Tibial nerve (tissue), 4 donors: Measurements from ENCODE around the gene CEACAM20. TPM values are rescaled to one million over a fixed set of nuclear protein-coding genes. Genes with fewer than 3 reads are reported as not detected.

Source experiments
- DNase-seq, 2 donors: peaks; one replicate each; pipeline ENCODE4 v3.0.0-alpha.2; 2019; ENCODE audit warnings: low spot score in 2 of 2
- H3K27ac ChIP-seq, 4 donors: fragments of 200-600 bp; sonication (generic) in 3 of 4; one replicate each; pipeline ENCODE4 v1.5.1; 2017 to 2019; ENCODE audit warnings: mild to moderate bottlenecking in 1 of 4
- H3K27me3 ChIP-seq, 2 donors: fragments of 200-600 bp; sonication (generic) in 1 of 2; one replicate each; pipeline versions ENCODE4 v1.5.1 to v1.6.0; 2017 to 2019
- H3K36me3 ChIP-seq, 3 donors: fragments of 200-600 bp; sonication (generic); one replicate each; pipeline ENCODE4 v1.5.1; 2018 to 2019
- H3K4me1 ChIP-seq, 4 donors: fragments of 200-600 bp; sonication (generic) in 3 of 4; one replicate each; pipeline ENCODE4 v1.5.1; 2017 to 2019
- H3K4me3 ChIP-seq, 4 donors: fragments of 200-600 bp; sonication (generic) in 3 of 4; one replicate each; pipeline ENCODE4 v1.5.1; 2017 to 2019; ENCODE audit warnings: mild to moderate bottlenecking in 1 of 4, moderate library complexity in 1 of 4
- H3K9me3 ChIP-seq, 4 donors: fragments of 200-600 bp; sonication (generic) in 3 of 4; one replicate each; pipeline ENCODE4 v1.5.1; 2017 to 2019
- EP300 ChIP-seq, 2 donors: sonication (generic); formaldehyde crosslinking; IDR thresholded peaks; one replicate each; pipeline ENCODE4 v1.6.1; 2017; ENCODE audit warnings: antibody characterized with exemption in 2 of 2, mild to moderate bottlenecking in 1 of 2
- POLR2A ChIP-seq, 2 donors: fragments of 450-650 bp; IDR thresholded peaks; one replicate each; pipeline ENCODE4 v1.6.1; 2017; ENCODE audit warnings: antibody characterized with exemption in 2 of 2, mild to moderate bottlenecking in 2 of 2, moderate library complexity in 2 of 2
- WGBS, 2 donors: methylation state at CpG; one replicate each; pipeline ENCODE4 v1.1.5; 2018; 5-methylcytosine and 5-hydroxymethylcytosine counted together
- total RNA-seq, 4 donors: library from RNA; depleted of rRNA; stranded (reverse); fragments of >200 nt; gene quantifications; one replicate each; pipeline ENCODE4 v1.1.0, GENCODE V29; 2016
- TF ChIP-seq, protein P1 (sequence below), 5 experiments: fragments of 200-600 bp in 3 of 5; fragments of 450-650 bp in 2 of 5; sonication (generic) in 3 of 5; IDR thresholded peaks; one replicate each; pipeline ENCODE4 v1.5.1; 2016 to 2019; ENCODE audit warnings: antibody characterized with exemption in 5 of 5, mild to moderate bottlenecking in 3 of 5, moderate library complexity in 2 of 5

The CEACAM20 gene
- total RNA-seq, 4 donors from 2014 or later: not detected

DNA sequence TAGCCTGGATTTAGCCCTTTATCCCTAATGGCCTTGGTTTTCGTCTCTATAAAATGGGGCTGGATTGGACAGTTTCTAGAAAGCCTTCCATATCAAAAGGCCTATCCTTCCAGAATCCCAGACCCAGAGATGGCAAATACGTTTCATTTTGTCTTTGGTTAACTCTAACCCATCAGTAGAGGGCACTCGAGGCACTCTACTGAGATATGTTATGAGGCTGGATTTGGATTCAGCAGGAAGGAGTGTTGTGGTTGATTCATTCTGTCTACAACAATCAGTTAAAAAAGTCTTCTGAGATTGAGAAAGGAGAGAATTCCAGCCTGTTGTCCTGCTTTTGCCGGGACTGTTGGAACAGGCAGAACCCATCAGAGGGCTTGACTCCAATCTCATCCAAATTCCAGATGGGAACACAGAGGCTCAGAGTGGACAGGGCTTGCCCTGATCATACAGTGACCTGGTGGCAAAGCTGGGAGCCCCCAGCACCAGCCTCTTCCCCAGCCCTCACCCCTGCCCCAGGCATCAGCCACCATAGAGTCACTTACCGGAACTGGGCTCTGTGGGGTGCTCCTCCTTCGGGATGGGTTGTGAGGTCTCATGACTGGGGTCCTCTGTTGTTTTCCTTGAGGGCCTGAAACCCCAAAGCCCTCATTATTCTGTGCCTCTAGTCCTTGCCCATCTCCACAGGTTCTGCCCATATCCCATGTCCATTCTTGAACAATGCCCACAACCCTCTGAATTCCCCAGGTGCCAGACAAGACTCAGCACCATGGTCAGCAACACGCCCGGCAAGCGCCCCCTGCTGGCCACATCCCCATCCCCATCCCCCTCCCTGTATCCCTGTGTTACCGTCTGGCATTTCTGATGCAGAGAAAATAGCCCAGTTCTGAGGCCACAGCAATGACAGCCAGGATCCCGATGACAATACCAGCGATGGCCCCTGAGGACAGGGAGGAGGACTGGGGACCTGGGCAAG is 16.9 kb downstream of the CEACAM20 start:
- no peak for DNase-seq
- Histone ChIP-seq H3K27ac (no peak overlapping the region), H3K27me3 (no peaks in the 10 kb centered on the region), H3K4me3 (no peak overlapping the region), H3K9me3 (no peaks in the 10 kb centered on the region), H3K36me3 (no peaks in the 10 kb centered on the region), H3K4me1 (no peaks in the 10 kb centered on the region)
- TF ChIP-seq, protein P1, sequence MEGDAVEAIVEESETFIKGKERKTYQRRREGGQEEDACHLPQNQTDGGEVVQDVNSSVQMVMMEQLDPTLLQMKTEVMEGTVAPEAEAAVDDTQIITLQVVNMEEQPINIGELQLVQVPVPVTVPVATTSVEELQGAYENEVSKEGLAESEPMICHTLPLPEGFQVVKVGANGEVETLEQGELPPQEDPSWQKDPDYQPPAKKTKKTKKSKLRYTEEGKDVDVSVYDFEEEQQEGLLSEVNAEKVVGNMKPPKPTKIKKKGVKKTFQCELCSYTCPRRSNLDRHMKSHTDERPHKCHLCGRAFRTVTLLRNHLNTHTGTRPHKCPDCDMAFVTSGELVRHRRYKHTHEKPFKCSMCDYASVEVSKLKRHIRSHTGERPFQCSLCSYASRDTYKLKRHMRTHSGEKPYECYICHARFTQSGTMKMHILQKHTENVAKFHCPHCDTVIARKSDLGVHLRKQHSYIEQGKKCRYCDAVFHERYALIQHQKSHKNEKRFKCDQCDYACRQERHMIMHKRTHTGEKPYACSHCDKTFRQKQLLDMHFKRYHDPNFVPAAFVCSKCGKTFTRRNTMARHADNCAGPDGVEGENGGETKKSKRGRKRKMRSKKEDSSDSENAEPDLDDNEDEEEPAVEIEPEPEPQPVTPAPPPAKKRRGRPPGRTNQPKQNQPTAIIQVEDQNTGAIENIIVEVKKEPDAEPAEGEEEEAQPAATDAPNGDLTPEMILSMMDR (IDR thresholded peaks at IDR 0.05): no peak
- no peak for TF ChIP-seq POLR2A (IDR thresholded peaks at IDR 0.05)
- TF ChIP-seq EP300 (IDR thresholded peaks at IDR 0.05): no peak
- 34 to 36% methylated on average over 12 of the region's 12 CpGs for WGBS, 2 donors

DNA sequence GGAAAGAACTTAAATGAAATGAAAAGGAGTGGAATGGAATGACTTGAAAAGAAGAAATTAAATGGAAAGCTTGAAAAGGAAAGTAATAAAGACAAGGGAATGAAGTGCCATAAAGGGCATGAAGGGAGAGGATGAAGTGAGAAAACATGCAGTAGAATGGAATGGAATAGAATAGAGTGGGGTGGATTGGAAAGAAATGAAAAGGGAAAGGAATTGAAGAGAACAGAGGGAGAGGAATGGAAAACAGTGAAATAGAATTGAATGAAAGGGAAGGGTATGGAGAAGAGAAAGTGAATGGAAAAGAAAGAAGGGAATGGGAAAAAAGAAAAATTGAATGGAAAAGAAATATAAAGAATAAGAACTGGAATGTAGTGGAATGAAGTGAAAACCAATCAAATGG is 20.0 kb downstream of the CEACAM20 start:
- Histone ChIP-seq H3K27me3 (peaks cover 0 to 5% of the 10 kb centered on the region in 2 donors), H3K27ac (no peak overlapping the region), H3K4me3 (no peak overlapping the region), H3K9me3 (peaks cover 0 to 15% (median 0%) of the 10 kb centered on the region in 4 donors), H3K4me1 (no peaks in the 10 kb centered on the region), H3K36me3 (no peaks in the 10 kb centered on the region)
- no peak for TF ChIP-seq POLR2A (IDR thresholded peaks at IDR 0.05)
- TF ChIP-seq, protein P1 (IDR thresholded peaks at IDR 0.05): no peak
- TF ChIP-seq EP300 (IDR thresholded peaks at IDR 0.05): no peak
- DNase-seq: no peak

GRCh38 chr19:44499962-44500949 is 29.2 kb downstream of the CEACAM20 start, which contains the start of gene ZNF180:
Gene ZNF180, minus strand, starts transcription at chr19:44500522. Its CDS starts 3,188 bp downstream, at chr19:44497334.
- peak; percentile 89 to 93 for DNase-seq
- H3K4me3 ChIP-seq: peak within 1 kb of the TSS; percentile 72 to 90 (median 74)
- H3K27me3 ChIP-seq: no peaks in the 10 kb centered on the region
- 1% methylated on average over 55 to 56 of the region's 78 CpGs for WGBS, 2 donors
- peaks cover 0 to 22% (median 11%) of the 10 kb centered on the region in 4 donors for H3K4me1 ChIP-seq
- H3K9me3 ChIP-seq: peaks cover 0 to 47% (median 7%) of the 10 kb centered on the region in 4 donors
- H3K36me3 ChIP-seq: peaks cover 0 to 40% (median 16%) of the 10 kb centered on the region in 3 donors
- TF ChIP-seq, protein P1 (IDR thresholded peaks at IDR 0.05): peak; percentile 61 to 91 (median 71)
- TF ChIP-seq EP300 (IDR thresholded peaks at IDR 0.05) (peak in 1 of 2 donors; percentile 93), POLR2A (IDR thresholded peaks at IDR 0.05) (peak; percentile 51 to 67)
- H3K27ac ChIP-seq: peak within 1 kb of the TSS; percentile 68 to 93 (median 83)

DNA sequence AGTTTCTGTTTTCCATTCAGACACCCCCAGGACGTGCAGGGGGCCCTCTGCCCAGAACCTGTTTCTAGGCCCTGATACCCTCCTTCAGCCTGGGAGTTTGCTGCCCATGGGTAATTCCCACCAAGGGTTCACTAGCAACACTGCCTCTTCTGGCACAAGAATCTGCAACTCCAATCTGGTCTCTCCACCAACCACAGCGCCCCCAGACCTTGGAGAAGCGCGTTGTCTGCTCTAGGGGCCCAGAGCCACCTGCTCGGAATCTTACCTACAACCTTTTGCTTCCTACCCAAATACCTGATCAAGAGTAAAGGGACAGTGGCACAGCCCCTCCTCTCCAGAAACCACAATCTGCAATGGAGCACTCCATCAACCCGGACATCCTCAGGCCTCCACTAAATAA is 29.9 kb downstream of the CEACAM20 start:
- WGBS, 2 donors: 9 to 25% methylated on average over 6 of the region's 6 CpGs
- no peak overlapping the region for H3K27ac ChIP-seq
- H3K4me3 ChIP-seq: peak overlapping the region; percentile 72 to 90 (median 74)
- H3K4me1 ChIP-seq: peaks cover 0 to 22% (median 11%) of the 10 kb centered on the region in 4 donors
- peaks cover 0 to 54% (median 10%) of the 10 kb centered on the region in 4 donors for H3K9me3 ChIP-seq
- no peaks in the 10 kb centered on the region for H3K27me3 ChIP-seq
- DNase-seq: no peak
- TF ChIP-seq POLR2A (IDR thresholded peaks at IDR 0.05): no peak
- TF ChIP-seq EP300 (IDR thresholded peaks at IDR 0.05): no peak
- TF ChIP-seq, protein P1 (IDR thresholded peaks at IDR 0.05): no peak
- H3K36me3 ChIP-seq: peaks cover 0 to 47% (median 23%) of the 10 kb centered on the region in 3 donors
